Nephron progenitor cell (in vitro differentiated cells): ENCODE results near the gene CD300A.

Experiments
- DNase-seq: peaks from one replicate; pipeline ENCODE4 v3.0.0; 2021
- H3K27ac Mint-ChIP-seq: 2 replicates; pipeline ENCODE4 v1.8.0; 2021; ENCODE audit warnings: mild to moderate bottlenecking, moderate library complexity, mixed read lengths
- H3K27me3 Mint-ChIP-seq: 2 replicates; pipeline ENCODE4 v1.8.0; 2021; ENCODE audit warnings: mild to moderate bottlenecking, low read depth, mixed read lengths; ENCODE audit not compliant: poor library complexity
- H3K36me3 Mint-ChIP-seq: 2 replicates; pipeline ENCODE4 v1.8.0; 2021; ENCODE audit warnings: low read depth, mixed read lengths
- H3K4me1 Mint-ChIP-seq: 2 replicates; pipeline ENCODE4 v1.8.0; 2021; ENCODE audit warnings: mixed read lengths
- H3K4me3 Mint-ChIP-seq: 2 replicates; pipeline ENCODE4 v1.8.0; 2021; ENCODE audit warnings: mild to moderate bottlenecking, moderate library complexity, mixed read lengths
- H3K9me3 Mint-ChIP-seq: 2 replicates; pipeline ENCODE4 v1.8.0; 2021; ENCODE audit warnings: mild to moderate bottlenecking, moderate library complexity, mixed read lengths
- TF ChIP-seq, protein P1 (sequence below): fragments of 200-600 bp; sonication (generic); IDR thresholded peaks from 2 replicates; pipeline ENCODE4 v1.5.0; 2021; ENCODE audit warnings: antibody characterized with exemption

CD300A gene

DNA sequence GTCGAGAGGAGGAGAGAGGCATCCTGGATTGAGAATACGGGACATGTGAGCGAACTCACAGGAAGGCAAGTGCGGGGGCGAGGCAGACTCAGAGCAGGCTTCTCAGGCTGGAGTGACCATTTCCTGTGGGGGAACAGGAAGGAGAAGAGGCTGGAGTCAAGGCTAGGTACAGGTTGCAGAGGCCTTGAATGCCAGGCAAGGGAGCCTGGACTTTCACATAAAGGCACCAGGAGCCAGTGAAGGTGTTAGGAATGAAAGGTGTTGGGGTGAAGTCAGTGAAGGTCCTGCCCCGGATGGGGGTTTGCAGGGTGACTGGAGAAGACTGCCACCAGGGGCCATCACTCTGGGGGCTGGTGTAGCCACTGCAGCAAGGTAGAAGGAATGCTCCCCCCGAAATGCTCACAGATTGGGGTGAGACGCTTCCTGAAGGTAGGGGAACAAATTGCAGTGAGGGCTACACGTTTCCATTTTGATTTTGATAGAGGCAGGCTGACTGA, 39.8 kb upstream of the CD300A start:
- H3K4me1 Mint-ChIP-seq = peaks cover 62% of the 10 kb centered on the region
- H3K27me3 Mint-ChIP-seq = no peaks in the 10 kb centered on the region
- TF ChIP-seq, protein P1, sequence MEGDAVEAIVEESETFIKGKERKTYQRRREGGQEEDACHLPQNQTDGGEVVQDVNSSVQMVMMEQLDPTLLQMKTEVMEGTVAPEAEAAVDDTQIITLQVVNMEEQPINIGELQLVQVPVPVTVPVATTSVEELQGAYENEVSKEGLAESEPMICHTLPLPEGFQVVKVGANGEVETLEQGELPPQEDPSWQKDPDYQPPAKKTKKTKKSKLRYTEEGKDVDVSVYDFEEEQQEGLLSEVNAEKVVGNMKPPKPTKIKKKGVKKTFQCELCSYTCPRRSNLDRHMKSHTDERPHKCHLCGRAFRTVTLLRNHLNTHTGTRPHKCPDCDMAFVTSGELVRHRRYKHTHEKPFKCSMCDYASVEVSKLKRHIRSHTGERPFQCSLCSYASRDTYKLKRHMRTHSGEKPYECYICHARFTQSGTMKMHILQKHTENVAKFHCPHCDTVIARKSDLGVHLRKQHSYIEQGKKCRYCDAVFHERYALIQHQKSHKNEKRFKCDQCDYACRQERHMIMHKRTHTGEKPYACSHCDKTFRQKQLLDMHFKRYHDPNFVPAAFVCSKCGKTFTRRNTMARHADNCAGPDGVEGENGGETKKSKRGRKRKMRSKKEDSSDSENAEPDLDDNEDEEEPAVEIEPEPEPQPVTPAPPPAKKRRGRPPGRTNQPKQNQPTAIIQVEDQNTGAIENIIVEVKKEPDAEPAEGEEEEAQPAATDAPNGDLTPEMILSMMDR = no peak
- peaks cover 8% of the 10 kb centered on the region for H3K9me3 Mint-ChIP-seq
- peak overlapping the region; percentile 85 for H3K27ac Mint-ChIP-seq
- H3K4me3 Mint-ChIP-seq = peak overlapping the region; percentile 60
- DNase-seq = no peak
- H3K36me3 Mint-ChIP-seq = peaks cover 7% of the 10 kb centered on the region

DNA sequence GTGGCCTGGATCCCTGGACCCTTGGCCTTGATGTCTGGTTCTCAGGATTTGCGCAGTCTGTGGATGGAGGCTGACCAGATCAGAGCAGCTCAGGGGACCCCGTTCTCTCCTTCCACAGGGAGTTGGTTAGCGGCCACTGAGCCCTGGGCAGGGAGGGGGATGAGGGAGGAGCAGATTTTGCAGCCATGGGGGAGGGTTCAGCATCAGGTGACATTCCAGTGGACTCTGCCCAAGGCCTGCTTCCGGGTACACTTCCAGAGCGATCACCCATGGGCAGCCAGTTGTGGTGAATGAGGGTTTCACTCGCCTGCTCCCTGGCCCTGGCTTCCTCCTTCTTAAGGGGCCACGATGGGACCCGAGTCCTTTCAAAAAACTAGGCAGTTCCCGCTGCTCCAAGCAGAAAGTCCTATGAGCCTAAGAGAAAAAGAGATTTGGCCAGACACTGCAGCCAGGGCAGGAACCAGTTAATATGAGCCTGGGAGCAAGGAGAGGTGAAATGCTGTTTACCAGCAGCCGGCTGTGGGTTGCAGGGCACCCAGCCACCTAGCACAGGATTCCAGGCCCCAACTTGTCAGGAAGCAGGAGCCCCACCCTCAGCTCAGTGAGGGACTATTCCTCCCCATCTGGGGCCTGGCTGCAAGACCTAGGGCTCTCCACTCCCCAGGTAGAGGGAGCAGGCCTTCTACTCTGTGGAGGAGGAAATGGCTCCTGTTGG, 39.2 kb upstream of the CD300A start:
- peak; percentile 57 for DNase-seq
- Mint-ChIP-seq H3K9me3 (peaks cover 7% of the 10 kb centered on the region), H3K4me3 (peak overlapping the region; percentile 60), H3K36me3 (peaks cover 6% of the 10 kb centered on the region), H3K27ac (peak overlapping the region; percentile 92), H3K4me1 (peaks cover 62% of the 10 kb centered on the region), H3K27me3 (no peaks in the 10 kb centered on the region)
- TF ChIP-seq, protein P1 = no peak

DNA sequence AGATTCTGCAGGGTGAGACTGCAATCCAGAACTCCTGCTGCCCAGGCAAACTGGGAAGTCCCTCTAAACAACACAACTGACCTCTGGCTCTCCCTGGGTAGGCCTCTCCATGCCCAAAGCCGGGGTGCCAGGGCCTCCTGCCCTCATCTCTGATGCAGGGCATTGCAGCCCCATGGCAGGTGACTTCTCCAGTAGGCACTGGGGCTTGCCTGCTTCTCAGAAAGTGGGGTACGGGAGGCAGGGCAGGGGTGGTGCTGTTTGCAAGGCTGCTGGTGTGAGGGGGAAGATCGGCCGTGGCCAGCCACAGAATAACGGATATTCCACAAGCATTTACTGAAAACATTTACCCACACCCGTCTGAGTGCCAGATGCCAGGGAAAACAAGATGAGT, 38.7 kb upstream of the CD300A start:
- Mint-ChIP-seq H3K36me3 (peaks cover 2% of the 10 kb centered on the region), H3K4me3 (peak overlapping the region; percentile 18), H3K9me3 (peaks cover 2% of the 10 kb centered on the region), H3K4me1 (peaks cover 62% of the 10 kb centered on the region), H3K27me3 (no peaks in the 10 kb centered on the region), H3K27ac (peak overlapping the region; percentile 76)
- DNase-seq = no peak
- TF ChIP-seq, protein P1 = no peak

DNA sequence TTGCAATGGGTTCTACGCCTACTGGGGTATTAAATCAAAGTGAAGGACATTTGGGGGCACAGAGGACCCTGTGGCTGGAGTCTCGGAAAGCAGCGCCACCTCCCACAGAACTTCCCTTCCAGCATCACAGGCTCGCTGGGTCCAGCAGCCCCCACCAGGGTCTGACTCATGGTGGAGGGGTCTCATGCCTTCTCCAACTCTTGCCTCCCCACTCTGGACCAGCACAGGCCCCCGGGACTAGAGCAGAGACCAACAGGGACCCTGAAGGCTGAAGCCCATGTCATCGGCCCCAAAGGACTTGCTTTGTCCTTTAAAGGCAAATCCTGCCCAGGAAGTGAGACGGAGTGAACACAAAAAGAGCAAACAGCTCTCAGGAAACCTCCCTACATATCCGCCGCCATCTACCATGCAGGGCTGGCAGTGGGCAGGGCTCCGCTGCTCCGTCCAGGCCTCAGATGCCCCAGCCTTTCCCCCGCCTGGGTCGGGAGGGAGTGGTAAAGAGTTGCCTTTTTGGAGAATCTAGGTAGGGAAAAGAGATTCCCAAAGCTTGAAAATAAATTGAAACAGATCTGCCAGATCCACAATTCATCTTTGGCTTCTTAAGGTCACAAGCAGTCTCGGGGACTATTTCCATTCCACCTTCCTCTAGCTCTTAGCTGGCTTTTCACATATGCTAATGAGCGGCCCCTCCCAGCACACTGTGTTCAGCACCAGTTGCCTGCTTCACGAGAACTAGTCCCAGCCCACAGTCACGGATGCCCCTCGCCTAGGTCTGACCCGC, 36.6 kb upstream of the CD300A start:
- DNase-seq = peak; percentile 32
- Mint-ChIP-seq H3K4me1 (peaks cover 72% of the 10 kb centered on the region), H3K27ac (peak overlapping the region; percentile 95), H3K4me3 (peak overlapping the region; percentile 89), H3K27me3 (peaks cover 4% of the 10 kb centered on the region), H3K36me3 (peaks cover 8% of the 10 kb centered on the region), H3K9me3 (no peaks in the 10 kb centered on the region)
- TF ChIP-seq, protein P1 = no peak

DNA sequence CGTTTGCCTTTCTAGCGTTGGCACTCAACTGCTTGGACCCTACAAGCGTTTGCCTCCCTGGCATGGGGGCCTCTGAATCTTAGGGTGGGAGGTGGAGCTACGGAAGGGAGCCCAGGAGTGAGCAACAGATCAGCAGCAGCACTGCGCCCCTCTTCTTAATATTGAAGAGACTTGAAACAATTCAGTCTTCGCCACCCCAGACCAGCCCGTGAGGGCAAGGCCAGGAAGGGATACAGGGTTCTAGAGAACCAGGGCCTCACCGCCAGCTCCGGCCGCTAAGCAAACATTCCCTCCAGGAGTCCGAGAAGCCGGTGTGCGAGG, 36.1 kb upstream of the CD300A start:
- Mint-ChIP-seq H3K4me1 (peaks cover 69% of the 10 kb centered on the region), H3K9me3 (no peaks in the 10 kb centered on the region), H3K4me3 (peak overlapping the region; percentile 89), H3K36me3 (peaks cover 8% of the 10 kb centered on the region), H3K27me3 (peaks cover 5% of the 10 kb centered on the region), H3K27ac (peak overlapping the region; percentile 95)
- DNase-seq = no peak
- TF ChIP-seq, protein P1 = no peak
